IMR-90 (cell line): ENCODE results near the gene ACSL1. TPM values are rescaled to one million over a fixed set of nuclear protein-coding genes. Genes with fewer than 3 reads are reported as not detected.

Experiments
- ATAC-seq: fragments of 200-7000 bp; cut with Tn5 transposase; 2 replicates; pipeline ENCODE4 v1.9.1; 2020; ENCODE audit warnings: low read depth, mild to moderate bottlenecking, moderate library complexity
- BruUV-seq: library from RNA; stranded (reverse); fragments of 400-500 nt; replicated peaks from 2 replicates; lab custom pipeline; 2021; lab: Mats Ljungman, UMichigan
- CTCF ChIA-PET: fragments of 300-600 bp; formaldehyde crosslinking; extraction: SDS; loops from one replicate; lab custom pipeline; 2021; ENCODE audit warnings: antibody characterized with exemption; lab: Yijun Ruan, JAX
- POLR2A ChIA-PET: fragments of 300-600 bp; sonication (Branson Sonifier 250); formaldehyde crosslinking; loops from one replicate; lab custom pipeline; 2022; ENCODE audit warnings: antibody characterized with exemption; ENCODE audit not compliant: unreplicated experiment; lab: Charles Lee
- DNase-seq: peaks from one replicate; pipeline ENCODE4 v3.0.0; 2013
- H2AFZ ChIP-seq: replicated peaks from 2 replicates; pipeline ENCODE3; 2013; ENCODE audit warnings: low read length, mild to moderate bottlenecking; ENCODE audit not compliant: poor library complexity
- H2AK5ac ChIP-seq: 2 replicates; pipeline ENCODE4 v1.6.1; 2013; ENCODE audit warnings: low read depth, low read length, inconsistent platforms
- H2AK9ac ChIP-seq: replicated peaks from 2 replicates; pipeline ENCODE3; 2013; ENCODE audit warnings: mild to moderate bottlenecking, low read depth, low read length, moderate library complexity; ENCODE audit not compliant: poor library complexity
- H2BK120ac ChIP-seq: 2 replicates; pipeline ENCODE4 v1.6.1; 2013; ENCODE audit warnings: low read depth, low read length, inconsistent platforms
- H2BK15ac ChIP-seq: 3 replicates; pipeline ENCODE4 v1.6.1; 2013; ENCODE audit warnings: low read depth, low read length, inconsistent platforms
- H2BK20ac ChIP-seq: 2 replicates; pipeline ENCODE4 v1.6.1; 2013; ENCODE audit warnings: low read depth, mild to moderate bottlenecking, inconsistent platforms, low read length, moderate library complexity
- H2BK5ac ChIP-seq: 2 replicates; pipeline ENCODE4 v1.6.1; 2013; ENCODE audit warnings: mild to moderate bottlenecking, low read depth, low read length, inconsistent platforms; ENCODE audit not compliant: poor library complexity, severe bottlenecking
- H3K14ac ChIP-seq: replicated peaks from 2 replicates; pipeline ENCODE4 v1.6.1; 2013; ENCODE audit warnings: low read depth, low read length, inconsistent platforms
- H3K18ac ChIP-seq: 2 replicates; pipeline ENCODE4 v1.6.1; 2013; ENCODE audit warnings: low read depth, low read length, control low read depth
- H3K23ac ChIP-seq: 2 replicates; pipeline ENCODE4 v1.6.1; 2013; ENCODE audit warnings: low read depth, low read length, inconsistent platforms
- H3K27ac ChIP-seq: 2 replicates; pipeline ENCODE4 v1.5.1; 2013; ENCODE audit warnings: mild to moderate bottlenecking, control low read depth, low read length; ENCODE audit not compliant: insufficient read depth
- H3K27me3 ChIP-seq: 2 replicates; pipeline ENCODE4 v1.6.1; 2013; ENCODE audit warnings: low read length; ENCODE audit not compliant: control insufficient read depth, insufficient read depth
- H3K36me3 ChIP-seq: 2 replicates; pipeline ENCODE4 v1.6.1; 2013; ENCODE audit warnings: low read length, mixed read lengths; ENCODE audit not compliant: control insufficient read depth, insufficient read depth
- H3K4ac ChIP-seq: 2 replicates; pipeline ENCODE4 v1.6.1; 2013; ENCODE audit warnings: low read depth, low read length, inconsistent platforms
- H3K4me1 ChIP-seq: 2 replicates; pipeline ENCODE4 v1.6.1; 2013; ENCODE audit warnings: low read length, mixed read lengths; ENCODE audit not compliant: control insufficient read depth, insufficient read depth
- H3K4me2 ChIP-seq: 2 replicates; pipeline ENCODE4 v1.6.1; 2013; ENCODE audit warnings: low read depth, mild to moderate bottlenecking, control low read depth, low read length, moderate library complexity
- H3K4me3 ChIP-seq: 2 replicates; pipeline ENCODE4 v1.5.1; 2013; ENCODE audit warnings: low read depth, mild to moderate bottlenecking, control low read depth, low read length, moderate library complexity; ENCODE audit not compliant: insufficient read depth
- H3K56ac ChIP-seq: 2 replicates; pipeline ENCODE4 v1.6.1; 2013; ENCODE audit warnings: low read length, inconsistent platforms; ENCODE audit not compliant: insufficient read depth; ENCODE audit errors: extremely low read depth
- H3K79me1 ChIP-seq, 2 experiments: 2 replicates each; pipeline ENCODE4 v1.6.1; 2013; ENCODE audit warnings: low read length in 2 of 2, inconsistent platforms in 1 of 2, low read depth in 1 of 2
- H3K9ac ChIP-seq: 2 replicates; pipeline ENCODE4 v1.6.1; 2013; ENCODE audit warnings: low read depth, low read length, control low read depth
- H3K9me1 ChIP-seq: 2 replicates; pipeline ENCODE4 v1.6.1; 2013; ENCODE audit warnings: low read length, inconsistent platforms; ENCODE audit not compliant: insufficient read depth
- H3K9me3 ChIP-seq: 2 replicates; pipeline ENCODE4 v1.6.1; 2013; ENCODE audit warnings: low read length; ENCODE audit not compliant: control insufficient read depth, insufficient read depth
- H4K20me1 ChIP-seq: 2 replicates; pipeline ENCODE4 v1.6.1; 2013; ENCODE audit warnings: low read length, inconsistent platforms; ENCODE audit not compliant: insufficient read depth
- H4K5ac ChIP-seq: 2 replicates; pipeline ENCODE4 v1.6.1; 2013; ENCODE audit warnings: mild to moderate bottlenecking, low read depth, low read length, control low read depth
- H4K8ac ChIP-seq, 2 experiments: 2 replicates each; pipeline ENCODE4 v1.6.1; 2013; ENCODE audit warnings: low read depth in 2 of 2, low read length in 2 of 2, control low read depth in 1 of 2, inconsistent platforms in 1 of 2
- H4K91ac ChIP-seq: 2 replicates; pipeline ENCODE4 v1.6.1; 2013; ENCODE audit warnings: low read depth, low read length, inconsistent platforms; ENCODE audit not compliant: insufficient read depth
- CEBPB ChIP-seq: IDR thresholded peaks from 2 replicates; pipeline ENCODE4 v1.6.1; 2012; ENCODE audit warnings: low read depth, low read length, improper control_type of control experiment
- CHD1 ChIP-seq: IDR thresholded peaks from 2 replicates; pipeline ENCODE4 v1.6.1; 2012; ENCODE audit warnings: low read depth, low read length, improper control_type of control experiment
- MAFK ChIP-seq: IDR thresholded peaks from 2 replicates; pipeline ENCODE4 v1.6.1; 2012; ENCODE audit warnings: low read depth, low read length, improper control_type of control experiment
- MAZ ChIP-seq: IDR thresholded peaks from 2 replicates; pipeline ENCODE4 v1.6.1; 2012; ENCODE audit warnings: low read depth, mild to moderate bottlenecking, low read length, improper control_type of control experiment, moderate library complexity, borderline replicate concordance
- NFE2L2 ChIP-seq: fragments of 150-350 bp; IDR thresholded peaks from 2 replicates; pipeline ENCODE4 v1.6.1; 2016; ENCODE audit warnings: low read depth, mild to moderate bottlenecking, low read length
- POLR2A ChIP-seq: IDR thresholded peaks from 2 replicates; pipeline ENCODE4 v1.6.1; 2012; ENCODE audit warnings: mild to moderate bottlenecking, low read depth, low read length
- SMC3 ChIP-seq: fragments of 150-350 bp; IDR thresholded peaks from 2 replicates; pipeline ENCODE4 v1.6.1; 2016; ENCODE audit warnings: low read depth, mild to moderate bottlenecking, antibody characterized with exemption, low read length, moderate library complexity
- dilution Hi-C: fragments of 300-500 bp; cut with HindIII; formaldehyde crosslinking; loops from one replicate; pipeline ENCODE4 v1.14.3; 2018; ENCODE audit warnings: low sequenced_read_pairs; ENCODE audit not compliant: unreplicated experiment
- in situ Hi-C: fragments of 300-500 bp; cut with MboI; formaldehyde crosslinking; loops from 3 replicates; pipeline ENCODE4 v1.14.3; 2019; ENCODE audit warnings: low sequenced_read_pairs, inconsistent platforms, mixed read lengths
- intact Hi-C: fragments of 100-400 bp; cut with micrococcal nuclease; formaldehyde crosslinking; loops from 2 replicates; pipeline ENCODE4 v1.10.0; 2022
- polyA plus RNA-seq, 3 experiments: library from polyadenylated mRNA; depleted of rRNA; stranded (reverse); fragments of >200 nt; gene quantifications; 2 replicates each; pipeline ENCODE4 v1.2.3, GENCODE V29; 2012; ENCODE audit warnings: low replicate concordance in 1 of 3
- total RNA-seq: library from RNA; depleted of rRNA; stranded (reverse); fragments of >200 nt; gene quantifications from 2 replicates; pipeline ENCODE4 v1.2.3, GENCODE V29; 2012

The ACSL1 gene
- total and polyA plus RNA-seq, 2 of the 4 experiments (the other 2 are of a cell fraction): 14.4 to 26.0 TPM

DNA sequence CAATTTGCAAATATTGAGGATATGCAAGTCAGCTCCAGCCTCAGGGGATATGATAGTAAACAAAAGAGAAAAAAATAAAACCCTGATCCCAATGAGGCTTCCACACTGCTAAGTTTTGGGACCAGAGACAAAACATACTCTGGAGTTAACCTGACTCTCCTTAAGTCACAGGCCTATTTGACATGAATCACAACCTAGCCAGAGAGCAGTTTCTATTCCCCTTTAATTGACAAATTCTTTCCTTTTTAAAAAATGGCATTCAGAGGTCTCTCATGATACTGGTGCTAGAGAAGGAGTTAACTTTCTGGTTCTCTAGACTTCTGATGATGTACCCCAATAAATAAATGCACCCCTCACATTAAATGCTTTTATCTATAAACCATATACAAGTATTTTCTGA lies 8.8 kb downstream of the ACSL1 start:
- POLR2A ChIA-PET: no interaction called here
- in situ Hi-C loops: no loop called here

More for the DNA sequence above, 8.8 kb downstream of the ACSL1 start:
- DNase-seq (no peak), ATAC-seq (no peak)
- peaks cover 11 to 16% of the 10 kb centered on the region in 2 experiments; a peak in 2 of 4 replicates for H3K79me1 ChIP-seq
- H3K56ac ChIP-seq: no peak overlapping the region
- H3K9me3 ChIP-seq: no peaks in the 10 kb centered on the region
- no peak overlapping the region for H4K5ac ChIP-seq
- H3K36me3 ChIP-seq: no peaks in the 10 kb centered on the region
- H3K14ac ChIP-seq: no peak overlapping the region
- H4K91ac ChIP-seq: no peak overlapping the region
- dilution Hi-C loops (no loop called here), intact Hi-C loops (no loop called here)
- H4K8ac ChIP-seq: no peak overlapping the region
- peaks cover 7% of the 10 kb centered on the region; the same call in 1 of the 2 replicates for H3K4me1 ChIP-seq
- no peak overlapping the region for H2BK20ac ChIP-seq
- no peak overlapping the region for H3K4me3 ChIP-seq
- peaks cover 9% of the 10 kb centered on the region; the same call in 1 of the 2 replicates for H3K9me1 ChIP-seq
- no peaks in the 10 kb centered on the region for H3K27me3 ChIP-seq
- no peak overlapping the region for H2AK5ac ChIP-seq
- no peak overlapping the region for H3K4me2 ChIP-seq
- CTCF ChIA-PET: no interaction called here
- H2BK120ac ChIP-seq: no peak overlapping the region
- no peak overlapping the region for H3K4ac ChIP-seq
- H3K18ac ChIP-seq: no peak overlapping the region
- no peak overlapping the region for H3K23ac ChIP-seq
- BruUV-seq: no TSS peak
- TF ChIP-seq MAZ (no peak), NFE2L2 (no peak), MAFK (no peak), SMC3 (no peak), CHD1 (no peak), POLR2A (no peak), CEBPB (no peak)
- peaks cover 14% of the 10 kb centered on the region for H4K20me1 ChIP-seq
- no peak overlapping the region for H2BK5ac ChIP-seq
- H3K9ac ChIP-seq: no peak overlapping the region
- H3K27ac ChIP-seq: no peak overlapping the region
- H2BK15ac ChIP-seq: no peak overlapping the region
- no peak overlapping the region for H2AK9ac ChIP-seq
- no peak overlapping the region for H2AFZ ChIP-seq
